ENCODE data around the gene TRAIP. TPM values are rescaled to one million over a fixed set of nuclear protein-coding genes. Genes with fewer than 3 reads are reported as not detected.

The TRAIP gene
- polyA plus RNA-seq, 1 donor from 2014 or later = 7.6 TPM

DNA sequence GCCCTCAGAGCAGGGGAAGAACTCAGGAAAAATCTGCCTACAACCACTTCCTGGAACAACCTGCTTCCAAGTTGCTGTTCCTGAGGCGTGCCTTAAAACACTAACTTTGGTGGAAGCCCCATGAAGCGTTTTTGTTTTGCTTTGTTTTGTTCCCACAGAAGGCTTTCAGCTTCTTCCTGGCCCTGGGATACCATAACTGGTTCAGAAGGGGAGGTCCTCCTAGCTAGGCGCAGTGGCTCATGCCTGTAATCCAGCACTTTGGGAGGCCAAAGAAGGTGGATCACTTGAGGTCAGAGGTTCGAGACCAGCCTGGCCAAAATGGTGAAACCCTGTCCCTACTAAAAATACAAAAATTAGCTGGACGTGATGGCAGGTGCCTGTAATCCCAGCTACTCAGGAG, 68.8 kb downstream of the TRAIP start:
- Histone ChIP-seq H3K9ac (ENCODE audit: low read length) (no peak overlapping the region), H3K4me3 (ENCODE audit: low read length) (no peak overlapping the region), H3K4me2 (ENCODE audit: low read length) (no peak overlapping the region)

DNA sequence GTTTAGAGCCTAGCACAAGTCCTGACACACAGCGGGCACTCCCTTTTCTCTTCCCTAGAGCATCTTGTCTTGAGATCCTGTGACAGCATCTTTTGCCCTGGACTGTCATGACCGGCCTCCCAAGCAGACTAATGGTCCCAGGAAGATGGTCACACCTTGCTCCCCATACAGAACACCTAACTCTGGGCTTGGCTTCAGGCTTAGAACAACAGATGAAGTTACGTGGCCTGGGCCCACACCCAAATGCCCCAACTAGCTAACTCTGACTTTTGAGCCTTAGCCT, 69.2 kb downstream of the TRAIP start:
- Histone ChIP-seq H3K4me3 (ENCODE audit: low read length) (peak overlapping the region; percentile 79), H3K4me2 (ENCODE audit: low read length) (peak overlapping the region; percentile 89), H3K9me2 (ENCODE audit: insufficient read depth, low read length) (no peaks in the 10 kb centered on the region), H3K36me3 (ENCODE audit: insufficient read depth, low read length) (no peaks in the 10 kb centered on the region), H3K9me3 (ENCODE audit: low read length) (no peaks in the 10 kb centered on the region), H3K27ac (ENCODE audit: low read length) (peak overlapping the region; percentile 92), H4K20me1 (ENCODE audit: insufficient read depth) (no peaks in the 10 kb centered on the region), H2AFZ (ENCODE audit: low read depth, low read length) (no peak overlapping the region), H3K9ac (ENCODE audit: low read length) (peak overlapping the region; percentile 98), H3F3A (ENCODE audit: insufficient read depth, low read length, poor library complexity, severe bottlenecking) (no peaks in the 10 kb centered on the region), H3K27me3 (ENCODE audit: insufficient read depth, low read depth, low read length) (no peaks in the 10 kb centered on the region), H3K79me2 (replicated peaks; ENCODE audit: insufficient read depth, low read length) (peaks cover 36% of the 10 kb centered on the region)
- TF ChIP-seq RAD21 (conservative IDR thresholded peaks at IDR 0.05) (no peak), MXI1 (conservative IDR thresholded peaks at IDR 0.05; ENCODE audit: poor library complexity, severe bottlenecking) (no peak), EZH2 (IDR thresholded peaks at IDR 0.05; ENCODE audit: borderline replicate concordance, insufficient read depth, low read length, poor library complexity, severe bottlenecking) (no peak), REST (IDR thresholded peaks at IDR 0.05; ENCODE audit: borderline replicate concordance) (no peak), SMC3 (conservative IDR thresholded peaks at IDR 0.05; ENCODE audit: poor library complexity) (no peak), EP300 (conservative IDR thresholded peaks at IDR 0.05; ENCODE audit: poor library complexity, severe bottlenecking) (no peak), TAF1 (IDR thresholded peaks at IDR 0.05; ENCODE audit: low read depth) (no peak), POLR2AphosphoS5 (IDR thresholded peaks at IDR 0.05) (no peak)
- TF ChIP-seq, protein P1, sequence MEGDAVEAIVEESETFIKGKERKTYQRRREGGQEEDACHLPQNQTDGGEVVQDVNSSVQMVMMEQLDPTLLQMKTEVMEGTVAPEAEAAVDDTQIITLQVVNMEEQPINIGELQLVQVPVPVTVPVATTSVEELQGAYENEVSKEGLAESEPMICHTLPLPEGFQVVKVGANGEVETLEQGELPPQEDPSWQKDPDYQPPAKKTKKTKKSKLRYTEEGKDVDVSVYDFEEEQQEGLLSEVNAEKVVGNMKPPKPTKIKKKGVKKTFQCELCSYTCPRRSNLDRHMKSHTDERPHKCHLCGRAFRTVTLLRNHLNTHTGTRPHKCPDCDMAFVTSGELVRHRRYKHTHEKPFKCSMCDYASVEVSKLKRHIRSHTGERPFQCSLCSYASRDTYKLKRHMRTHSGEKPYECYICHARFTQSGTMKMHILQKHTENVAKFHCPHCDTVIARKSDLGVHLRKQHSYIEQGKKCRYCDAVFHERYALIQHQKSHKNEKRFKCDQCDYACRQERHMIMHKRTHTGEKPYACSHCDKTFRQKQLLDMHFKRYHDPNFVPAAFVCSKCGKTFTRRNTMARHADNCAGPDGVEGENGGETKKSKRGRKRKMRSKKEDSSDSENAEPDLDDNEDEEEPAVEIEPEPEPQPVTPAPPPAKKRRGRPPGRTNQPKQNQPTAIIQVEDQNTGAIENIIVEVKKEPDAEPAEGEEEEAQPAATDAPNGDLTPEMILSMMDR (IDR thresholded peaks at IDR 0.05; ENCODE audit: poor library complexity, severe bottlenecking) = no peak

More for the DNA sequence above, 68.8 kb downstream of the TRAIP start:
- Histone ChIP-seq H3K79me2 (replicated peaks; ENCODE audit: insufficient read depth, low read length) (peaks cover 32% of the 10 kb centered on the region), H3K36me3 (ENCODE audit: insufficient read depth, low read length) (no peaks in the 10 kb centered on the region), H3K27ac (ENCODE audit: low read length) (no peak overlapping the region), H4K20me1 (ENCODE audit: insufficient read depth) (no peaks in the 10 kb centered on the region), H2AFZ (ENCODE audit: low read depth, low read length) (no peak overlapping the region), H3K9me3 (ENCODE audit: low read length) (no peaks in the 10 kb centered on the region), H3K27me3 (ENCODE audit: insufficient read depth, low read depth, low read length) (no peaks in the 10 kb centered on the region), H3K9me2 (ENCODE audit: insufficient read depth, low read length) (no peaks in the 10 kb centered on the region), H3F3A (ENCODE audit: insufficient read depth, low read length, poor library complexity, severe bottlenecking) (no peaks in the 10 kb centered on the region)
- no peak for TF ChIP-seq SMC3 (conservative IDR thresholded peaks at IDR 0.05; ENCODE audit: poor library complexity)
- no peak for TF ChIP-seq RAD21 (conservative IDR thresholded peaks at IDR 0.05)
- TF ChIP-seq EP300 (conservative IDR thresholded peaks at IDR 0.05; ENCODE audit: poor library complexity, severe bottlenecking) = no peak
- no peak for TF ChIP-seq TAF1 (IDR thresholded peaks at IDR 0.05; ENCODE audit: low read depth)
- TF ChIP-seq REST (IDR thresholded peaks at IDR 0.05; ENCODE audit: borderline replicate concordance) = no peak
- TF ChIP-seq EZH2 (IDR thresholded peaks at IDR 0.05; ENCODE audit: borderline replicate concordance, insufficient read depth, low read length, poor library complexity, severe bottlenecking) = no peak
- no peak for TF ChIP-seq POLR2AphosphoS5 (IDR thresholded peaks at IDR 0.05)
- TF ChIP-seq MXI1 (conservative IDR thresholded peaks at IDR 0.05; ENCODE audit: poor library complexity, severe bottlenecking) = no peak
- TF ChIP-seq, protein P1 (IDR thresholded peaks at IDR 0.05; ENCODE audit: poor library complexity, severe bottlenecking) = no peak
